Stimulated activated CD4-positive, alpha-beta T cell treated with anti-CD3 and anti-CD28 coated beads, Interleukin-4, amount 100 ng/mL, for 4 hours (primary cell): ENCODE results near the gene PDIA2.
"Not testable (repeated sequence)": the region's sequence is repeated elsewhere in the genome, so short reads cannot be mapped to it uniquely, and the experiment has no call there.

Experiments
- DNase-seq, 2 experiments: peaks; one replicate each; pipeline ENCODE4 v3.0.0-alpha.2; 2020

Gene PDIA2

GRCh38 chr16:263944-264343 is 19.0 kb upstream of the PDIA2 start:
- DNase-seq: no peak

DNA sequence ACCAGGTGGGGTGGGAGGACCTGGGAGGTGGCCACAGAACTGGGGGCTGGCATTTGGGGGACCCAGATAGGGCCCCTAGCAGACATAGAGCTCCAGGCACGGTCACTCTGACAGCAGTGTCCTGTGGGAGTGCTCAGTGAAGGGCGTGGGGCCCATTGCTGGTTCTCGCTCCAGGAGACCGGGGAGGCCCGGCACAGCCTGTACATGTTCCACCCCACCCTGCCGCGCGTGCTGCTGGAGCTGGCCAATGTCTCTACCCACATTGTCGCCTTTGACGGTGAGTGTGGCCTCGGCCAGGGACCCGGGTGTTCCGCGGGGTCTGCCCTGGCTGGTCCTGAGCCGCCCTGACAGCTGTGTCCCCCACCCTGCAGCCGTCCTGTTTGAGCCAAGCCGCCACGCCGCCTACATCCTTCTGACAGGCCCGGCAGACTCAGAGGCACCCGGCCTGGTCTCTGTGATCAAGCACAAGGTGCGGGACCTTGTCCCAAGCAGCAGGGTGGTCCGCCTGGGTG is 18.5 kb upstream of the PDIA2 start:
- DNase-seq: no peak

GRCh38 chr16:265002-265529 is 17.9 kb upstream of the PDIA2 start:
- no peak for DNase-seq

DNA sequence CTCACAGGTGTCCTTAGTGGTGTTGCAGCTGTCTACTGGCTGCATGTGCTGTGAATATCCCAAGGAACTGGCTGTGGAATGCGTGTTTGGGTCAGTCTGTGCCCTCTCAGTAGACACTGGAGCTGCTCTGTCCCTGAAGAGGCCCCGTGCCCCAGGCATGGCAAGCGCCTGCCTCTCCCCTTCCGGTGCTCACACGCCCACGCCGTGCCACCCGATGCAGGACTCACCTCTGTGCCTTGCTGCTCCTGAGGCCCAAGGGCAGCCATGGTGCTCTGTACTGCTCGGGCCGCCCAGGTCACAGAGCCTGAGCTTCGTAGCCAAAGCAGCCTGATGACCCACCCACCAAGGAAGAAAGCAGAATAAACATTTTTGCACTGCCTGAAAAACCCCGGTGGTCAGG is 17.3 kb upstream of the PDIA2 start:
- no peak for DNase-seq

DNA sequence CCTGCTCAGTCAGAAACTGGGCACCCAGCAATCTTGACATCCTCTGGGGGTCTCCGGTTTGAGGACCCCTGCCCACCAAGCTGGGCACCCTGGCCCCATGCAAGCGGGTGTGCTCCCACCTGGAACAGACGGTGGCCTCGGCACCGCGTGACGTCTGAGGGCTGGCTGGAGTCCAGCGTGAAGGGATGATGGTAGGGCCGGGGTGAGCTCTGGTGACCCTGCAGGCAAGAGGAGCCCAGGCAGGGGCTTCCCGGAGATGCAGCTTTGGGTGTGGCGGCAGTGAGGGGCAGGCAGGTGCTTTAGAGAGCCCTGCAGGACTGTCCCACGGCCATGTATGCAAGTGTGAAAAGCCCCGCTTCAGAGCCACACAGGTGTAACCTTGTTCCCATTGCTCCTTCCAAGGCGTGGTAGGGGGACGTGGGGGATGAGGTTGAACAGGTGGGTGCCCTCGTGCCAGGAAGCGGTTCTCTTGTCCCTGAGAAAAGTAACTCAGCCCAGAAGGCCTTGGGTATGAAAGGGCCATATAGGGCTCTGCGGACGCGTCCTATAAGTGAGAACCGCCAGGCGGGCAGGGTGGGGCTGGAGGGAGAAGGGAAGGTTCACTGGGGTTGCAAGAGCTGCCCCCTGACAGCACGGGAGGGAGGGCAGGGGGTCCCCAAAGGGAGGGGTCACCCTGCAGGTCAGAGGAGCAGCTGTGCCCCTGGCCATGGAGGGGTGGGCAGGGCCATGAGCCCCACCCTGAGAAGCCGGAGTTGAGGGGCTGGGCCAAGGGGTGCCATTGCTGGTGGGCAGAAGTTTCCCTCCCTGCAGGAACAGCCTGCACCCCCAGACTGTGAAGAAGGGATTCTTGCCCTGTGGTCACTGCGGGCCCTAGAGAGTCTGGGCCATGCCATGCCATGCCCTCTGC is 16.5 kb upstream of the PDIA2 start:
- DNase-seq: no peak

GRCh38 chr16:267562-267961 is 15.4 kb upstream of the PDIA2 start:
- not testable (repeated sequence) for DNase-seq

DNA sequence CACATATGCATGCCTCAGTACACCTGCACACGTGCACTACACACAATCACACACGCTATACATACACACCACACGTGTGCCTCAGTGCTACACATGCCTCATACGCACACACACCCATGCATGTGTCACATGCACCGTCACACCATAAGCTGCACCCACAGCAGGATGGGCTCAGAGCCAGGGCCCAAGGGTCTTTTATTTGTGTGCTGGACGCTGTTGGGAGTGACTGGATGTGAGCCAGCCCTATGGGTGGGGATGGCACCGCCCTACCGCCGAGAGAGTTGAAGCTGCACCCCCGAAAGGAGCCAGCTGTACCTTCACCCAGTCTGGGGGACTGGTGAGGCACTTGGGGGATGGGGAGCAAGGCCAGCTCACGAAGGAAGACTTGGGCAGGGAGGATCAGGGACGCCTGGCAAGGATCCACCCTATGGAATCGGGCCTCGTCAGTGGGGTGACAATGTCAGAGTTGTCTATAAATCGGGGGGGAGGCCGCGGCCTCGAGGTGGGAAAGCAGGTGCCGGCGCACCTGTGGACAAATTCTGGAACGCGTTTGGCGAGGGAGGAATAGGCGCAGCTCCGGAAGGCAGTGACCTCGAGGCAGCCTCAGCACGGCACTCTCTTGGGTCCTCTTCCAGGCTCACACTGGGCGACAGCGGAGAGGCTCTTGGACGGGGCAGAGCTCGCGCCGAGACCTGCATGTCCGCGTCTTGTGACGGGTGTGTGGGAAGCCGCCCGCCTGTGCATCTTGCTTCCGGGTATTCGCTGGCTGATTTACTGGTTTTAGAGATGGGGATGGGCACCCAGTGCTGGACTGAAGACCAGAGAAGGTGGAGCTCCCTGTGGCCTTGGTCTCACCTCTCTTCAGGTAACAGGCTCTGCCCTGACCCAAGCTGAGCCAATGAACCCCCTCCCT is 14.6 kb upstream of the PDIA2 start:
- DNase-seq: no peak

DNA sequence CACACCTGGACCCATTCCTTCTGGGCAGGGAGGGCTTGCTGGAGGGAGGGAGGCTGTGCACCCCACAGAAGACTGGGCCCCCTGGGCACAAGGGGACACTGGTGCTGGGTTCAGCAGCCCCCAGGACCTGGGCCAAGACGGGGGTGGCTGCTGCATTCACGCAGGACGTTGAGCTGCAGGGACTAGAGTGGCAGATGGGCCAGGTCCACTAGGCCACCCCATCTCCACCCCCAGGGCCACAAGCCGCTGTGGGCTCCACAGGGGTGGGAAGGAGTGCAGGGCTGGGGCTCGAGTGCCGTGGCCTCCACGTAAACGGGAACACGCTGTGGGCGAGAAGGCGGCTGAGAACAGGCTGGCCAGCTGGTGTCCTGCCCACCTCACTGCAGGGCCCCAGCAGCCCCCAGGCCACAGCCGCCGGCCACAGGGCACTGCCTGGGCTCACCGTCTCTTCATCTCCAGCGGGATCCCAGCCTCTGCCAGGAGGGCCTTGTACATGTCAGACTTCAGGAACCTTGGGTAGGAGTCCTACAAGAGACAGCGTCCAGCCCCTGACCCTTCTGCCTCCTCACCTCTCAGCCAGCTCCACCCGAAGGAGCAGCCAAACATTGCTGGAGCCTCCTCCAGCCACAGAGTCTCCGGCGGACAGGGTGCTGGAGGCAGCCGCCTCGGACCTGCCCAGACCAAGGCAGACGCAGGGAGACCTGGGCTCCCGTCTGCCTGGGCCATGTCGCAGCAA is 13.7 kb upstream of the PDIA2 start:
- DNase-seq: no peak

GRCh38 chr16:270381-271255 is 12.3 kb upstream of the PDIA2 start:
- no peak for DNase-seq

DNA sequence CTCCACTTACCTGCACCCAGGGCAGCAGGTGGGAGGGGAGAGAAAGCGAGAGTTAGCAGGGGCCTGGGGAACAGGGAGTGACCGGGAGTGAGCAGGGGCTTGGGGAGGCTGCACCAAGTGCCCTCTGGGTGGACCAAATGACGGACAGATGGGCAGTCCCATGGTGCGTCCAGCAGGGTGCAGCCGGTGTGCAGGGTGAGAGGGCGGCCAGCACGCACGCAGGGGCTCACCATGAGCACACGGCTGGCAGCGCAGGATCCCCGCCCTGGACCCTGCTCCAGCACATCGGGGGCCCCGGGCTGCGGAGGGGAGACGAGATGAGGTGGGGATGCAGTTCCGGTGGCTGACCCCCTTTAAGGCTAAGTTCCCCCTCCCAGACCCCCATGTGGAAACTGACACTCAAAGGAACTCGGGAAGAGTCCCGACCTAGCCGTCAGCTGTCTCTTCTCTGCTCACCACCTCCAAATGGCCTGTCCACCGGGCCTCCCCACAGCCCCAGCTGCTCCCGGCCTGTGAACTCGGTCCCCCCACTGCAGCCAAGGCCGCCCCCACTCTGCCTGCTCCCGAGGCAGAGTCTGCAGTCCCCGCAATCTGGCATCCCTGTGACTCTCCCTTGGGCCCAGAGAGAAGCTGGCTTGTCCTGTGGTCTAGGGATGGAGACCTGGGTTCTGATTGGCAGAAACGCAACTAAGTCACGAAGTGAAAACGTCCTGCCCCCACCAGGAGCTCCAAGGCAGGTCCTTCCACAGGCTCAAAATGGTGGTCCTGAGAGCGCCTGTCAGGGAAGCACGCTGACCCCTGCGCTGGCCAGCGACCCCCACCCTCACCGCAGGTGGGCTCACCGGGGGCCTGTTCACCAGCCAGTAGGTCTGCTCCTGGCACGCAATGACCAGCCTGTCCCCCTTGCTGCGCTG is 10.1 kb upstream of the PDIA2 start:
- no peak for DNase-seq

- no peak for DNase-seq
Measured at GRCh38 chr16:273547-274421, 9.2 kb upstream of the PDIA2 start.

DNA sequence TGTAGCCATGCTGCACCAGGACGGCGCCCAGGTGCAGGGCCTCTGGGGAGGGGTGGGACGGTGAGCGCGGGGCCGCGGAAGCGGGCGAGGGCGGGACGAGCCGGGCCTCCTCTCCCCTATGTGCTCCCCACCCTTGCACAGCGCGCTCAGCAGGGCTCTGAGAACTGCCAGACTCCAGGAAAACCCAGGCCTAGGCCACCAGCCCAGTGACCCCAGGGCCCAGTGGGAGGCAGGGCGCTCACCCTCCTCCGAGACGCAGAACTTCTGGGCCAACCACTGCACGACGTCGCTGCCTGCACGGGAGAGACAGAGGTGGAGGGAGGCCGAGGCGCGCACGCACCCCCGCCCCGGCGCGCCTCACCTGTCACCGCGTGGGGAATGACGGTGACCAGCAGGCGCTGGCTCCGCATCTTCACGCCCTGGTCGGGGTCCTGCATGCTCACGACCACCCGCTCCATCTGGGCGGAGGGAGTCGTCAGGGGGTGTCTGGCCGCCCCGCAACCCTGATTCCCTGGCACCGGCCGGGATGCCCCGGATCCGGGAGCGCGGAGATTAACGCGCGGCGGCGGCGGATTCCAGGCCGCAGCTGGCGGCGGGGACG is 7.8 kb upstream of the PDIA2 start:
- peak in 1 of 2 experiments; percentile 12 for DNase-seq

- DNase-seq: no peak
Measured at GRCh38 chr16:275786-276232, 7.2 kb upstream of the PDIA2 start, which contains the start of gene RGS11. Gene RGS11 (minus strand): TSS chr16:275944. CDS start chr16:275911, 33 bp downstream.

- DNase-seq: no peak
Measured at GRCh38 chr16:276426-277077, 6.4 kb upstream of the PDIA2 start.

DNA sequence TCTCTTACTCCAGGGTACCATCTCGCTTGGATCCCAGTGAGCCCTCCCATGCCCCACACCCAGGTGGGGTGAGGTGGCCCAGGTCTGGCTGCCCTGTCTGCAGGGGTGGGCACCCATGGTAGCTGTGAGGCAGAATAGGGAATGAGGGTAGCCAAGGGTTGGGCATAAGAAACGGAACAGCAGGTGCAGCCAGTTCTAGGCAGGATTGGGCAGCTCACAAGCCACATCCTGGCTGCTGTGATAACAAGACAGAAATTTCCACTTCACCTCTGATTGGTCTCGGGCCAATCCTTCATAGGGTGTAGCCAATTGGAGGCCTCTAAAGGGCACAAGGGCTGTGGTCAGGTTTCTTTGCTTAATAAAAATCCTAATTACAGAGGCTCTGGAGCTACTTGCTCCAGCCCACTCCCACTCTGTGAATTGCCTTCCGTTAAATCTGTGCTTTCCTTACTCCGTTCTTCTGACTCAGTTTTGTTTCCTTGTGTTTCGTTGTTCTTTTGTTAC is 4.0 kb upstream of the PDIA2 start:
- DNase-seq: no peak

DNA sequence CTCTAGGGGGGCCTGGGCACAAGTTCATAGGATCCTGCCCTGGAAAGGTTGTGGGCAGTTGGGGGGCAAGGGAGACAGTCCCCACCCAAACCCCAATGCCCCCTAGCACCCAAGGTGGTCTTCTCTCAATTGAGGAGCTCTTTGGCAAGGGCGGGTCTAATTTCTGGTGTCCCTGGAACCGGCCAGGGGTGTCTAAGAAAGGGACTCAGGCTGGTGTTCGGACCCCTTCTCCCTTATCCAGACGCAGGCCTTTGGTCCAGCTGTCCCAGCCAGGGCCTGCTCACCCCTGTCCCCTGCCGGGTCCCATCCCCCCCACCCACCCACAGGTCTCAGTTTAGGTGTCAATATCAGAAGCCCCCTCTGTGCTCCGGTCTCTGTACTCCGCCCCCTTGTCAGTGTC is 3.4 kb upstream of the PDIA2 start:
- DNase-seq: no peak

DNA sequence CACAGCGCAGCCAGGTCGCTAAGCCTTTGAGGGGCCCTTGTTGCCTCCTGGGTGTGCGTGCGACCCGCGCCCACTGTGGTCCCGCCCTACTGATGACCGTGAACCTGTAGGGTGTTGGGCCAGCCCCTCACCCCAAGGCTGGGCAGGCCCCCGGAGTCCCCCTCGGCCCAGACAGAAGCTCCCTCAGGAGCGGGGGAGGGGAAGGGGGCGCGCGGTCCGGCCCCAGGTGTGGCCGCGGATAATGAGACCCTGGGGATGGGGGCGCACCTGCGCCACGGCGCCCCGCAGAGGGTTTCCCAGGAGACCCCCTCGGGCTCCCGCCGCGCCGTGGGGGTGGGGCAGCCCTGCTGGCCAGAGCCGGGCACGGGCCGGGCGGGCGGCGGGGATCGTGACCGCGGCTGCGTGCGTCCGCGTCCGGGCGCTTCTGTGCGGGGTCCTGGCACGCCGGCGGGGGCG is 2.9 kb upstream of the PDIA2 start:
- no peak for DNase-seq

DNA sequence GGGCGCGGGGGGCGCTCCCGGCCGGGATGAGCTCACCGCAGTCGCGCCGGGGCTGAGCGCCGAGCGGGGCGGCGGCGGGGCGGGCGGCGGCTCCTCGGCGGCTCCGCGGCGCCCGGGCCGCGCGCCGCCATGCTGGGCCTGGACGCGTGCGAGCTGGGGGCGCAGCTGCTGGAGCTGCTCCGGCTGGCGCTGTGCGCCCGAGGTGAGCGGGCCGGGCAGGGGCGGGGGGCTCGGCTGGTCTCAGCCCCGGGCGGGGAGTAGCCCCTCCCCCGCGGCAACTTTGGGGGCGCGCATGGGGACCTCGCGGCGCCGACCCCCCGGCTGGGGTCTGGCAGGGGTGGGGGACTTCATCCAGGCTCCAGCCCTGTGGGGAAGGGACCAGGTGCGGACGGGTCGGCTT is 2.4 kb upstream of the PDIA2 start, which contains the start of gene ARHGDIG:
TSS of gene ARHGDIG (plus strand) at position 40 of the 400 bp plus-strand sequence. CDS start at position 130, 90 bp downstream.
- DNase-seq: no peak
